ENCODE results near the gene INTS11. TPM values are rescaled to one million over a fixed set of nuclear protein-coding genes. Genes with fewer than 3 reads are reported as not detected.

The INTS11 gene
- total and polyA plus RNA-seq, 2 of the 13 experiments (the other 11 are each of a cell fraction or from before 2014, with no cell fraction given): 52.8 to 94.8 TPM

DNA sequence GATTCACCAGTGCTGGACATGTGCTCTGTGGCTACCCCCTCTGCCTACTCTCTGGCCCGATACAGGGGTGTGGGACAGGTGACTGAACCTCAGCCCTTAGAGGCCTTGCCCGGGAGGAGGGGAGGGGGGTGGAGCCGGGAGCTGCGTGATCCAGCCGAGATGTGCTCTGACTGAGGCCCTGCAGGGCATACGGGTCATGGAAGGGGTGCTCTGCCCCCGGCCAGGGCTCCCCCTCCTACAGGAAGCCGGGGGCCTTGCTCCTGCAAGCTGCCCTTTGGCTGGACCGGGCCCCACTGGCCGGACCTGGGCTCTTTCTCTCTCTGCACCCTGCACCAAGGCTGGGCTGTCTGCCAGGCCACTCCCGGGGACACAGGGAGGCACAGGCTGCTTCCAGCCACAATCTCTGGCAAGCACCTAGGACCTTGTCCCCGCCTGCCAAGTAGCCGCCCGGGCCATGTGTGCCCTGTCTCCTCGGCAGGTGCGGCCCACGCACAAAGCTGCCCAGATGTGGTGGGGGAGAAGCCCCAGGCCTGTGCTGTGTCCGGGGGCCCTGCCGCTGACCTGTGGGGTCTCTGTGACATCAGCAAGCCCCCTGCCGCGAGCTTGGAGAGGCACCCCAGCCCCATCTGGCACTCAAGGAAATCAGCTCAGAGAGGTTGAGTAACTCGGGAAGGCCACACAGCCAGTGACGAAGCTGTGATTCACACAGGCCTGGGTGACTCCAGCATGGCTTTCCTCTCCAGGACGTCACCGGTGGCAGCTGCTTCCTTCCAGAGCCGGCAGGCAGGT lies 42.7 kb downstream of the INTS11 start (continued):
- TF ChIP-seq, protein P1, sequence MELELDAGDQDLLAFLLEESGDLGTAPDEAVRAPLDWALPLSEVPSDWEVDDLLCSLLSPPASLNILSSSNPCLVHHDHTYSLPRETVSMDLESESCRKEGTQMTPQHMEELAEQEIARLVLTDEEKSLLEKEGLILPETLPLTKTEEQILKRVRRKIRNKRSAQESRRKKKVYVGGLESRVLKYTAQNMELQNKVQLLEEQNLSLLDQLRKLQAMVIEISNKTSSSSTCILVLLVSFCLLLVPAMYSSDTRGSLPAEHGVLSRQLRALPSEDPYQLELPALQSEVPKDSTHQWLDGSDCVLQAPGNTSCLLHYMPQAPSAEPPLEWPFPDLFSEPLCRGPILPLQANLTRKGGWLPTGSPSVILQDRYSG (CRISPR knock-in tag; IDR thresholded peaks at IDR 0.05): no peak
- peak; percentile 64; the same call in 1 of the 2 replicates for TF ChIP-seq ZNF770 (CRISPR knock-in tag; IDR thresholded peaks at IDR 0.05)
- TF ChIP-seq MTF1 (CRISPR knock-in tag; IDR thresholded peaks at IDR 0.05): no peak
- no peak for TF ChIP-seq YEATS4 (CRISPR knock-in tag; IDR thresholded peaks at IDR 0.05; ENCODE audit: borderline replicate concordance)
- TF ChIP-seq KLF9 (CRISPR knock-in tag; IDR thresholded peaks at IDR 0.05; ENCODE audit: low read depth): no peak
- TF ChIP-seq SP2 (CRISPR knock-in tag; IDR thresholded peaks at IDR 0.05): no peak
- TF ChIP-seq ZNF746 (CRISPR knock-in tag; IDR thresholded peaks at IDR 0.05): peak; percentile 89
- no peak for TF ChIP-seq ZNF781 (CRISPR knock-in tag; IDR thresholded peaks at IDR 0.05; ENCODE audit: borderline replicate concordance, not compliant biosample characterization)
- TF ChIP-seq HNRNPH1 (optimal IDR thresholded peaks at IDR 0.05; ENCODE audit: low read depth, low read length): no peak
- 0 out of 2 replicates have a peak, but pooled peaks have one; percentile 24 for TF ChIP-seq ZNF607 (CRISPR knock-in tag; IDR thresholded peaks at IDR 0.05; ENCODE audit: borderline replicate concordance)
- no peak for TF ChIP-seq STAT5B (CRISPR knock-in tag; IDR thresholded peaks at IDR 0.05)
- TF ChIP-seq ZNF501 (CRISPR knock-in tag; IDR thresholded peaks at IDR 0.05): peak; percentile 62; the same call in 1 of the 2 replicates
- peak; percentile 59; the same call in 1 of the 2 replicates for TF ChIP-seq ZNF674 (CRISPR knock-in tag; IDR thresholded peaks at IDR 0.05; ENCODE audit: low read depth)
- 0 out of 2 replicates have a peak, but pooled peaks have one; percentile 36 for TF ChIP-seq ARNTL (CRISPR knock-in tag; IDR thresholded peaks at IDR 0.05)
- no peak for TF ChIP-seq SIN3B (IDR thresholded peaks at IDR 0.05; ENCODE audit: low read length)
- TF ChIP-seq ZNF574 (CRISPR knock-in tag; IDR thresholded peaks at IDR 0.05): peak; percentile 90
- no peak for TF ChIP-seq HOMEZ (CRISPR knock-in tag; IDR thresholded peaks at IDR 0.05; ENCODE audit: low read depth)
- TF ChIP-seq ZNF256 (CRISPR knock-in tag; conservative IDR thresholded peaks at IDR 0.05): no peak
- TF ChIP-seq NR2F1 (CRISPR knock-in tag; IDR thresholded peaks at IDR 0.05): peak; percentile 12 to 52; a peak in 1 of 4 replicates
- no peak for TF ChIP-seq PCBP2 (optimal IDR thresholded peaks at IDR 0.05; ENCODE audit: low read depth, low read length, poor library complexity, severe bottlenecking)
